VCaP (cell line): ENCODE data around the gene PSMC2.

Experiments used
- H3K27ac ChIP-seq: fragments of 450-650 bp; 2 replicates; pipeline ENCODE4 v1.5.1; 2017
- TF ChIP-seq, protein P1 (sequence below): fragments of 450-650 bp; conservative IDR thresholded peaks from 2 replicates; pipeline ENCODE4 v1.5.1; 2017; ENCODE audit warnings: mild to moderate bottlenecking, moderate library complexity

PSMC2 gene

DNA sequence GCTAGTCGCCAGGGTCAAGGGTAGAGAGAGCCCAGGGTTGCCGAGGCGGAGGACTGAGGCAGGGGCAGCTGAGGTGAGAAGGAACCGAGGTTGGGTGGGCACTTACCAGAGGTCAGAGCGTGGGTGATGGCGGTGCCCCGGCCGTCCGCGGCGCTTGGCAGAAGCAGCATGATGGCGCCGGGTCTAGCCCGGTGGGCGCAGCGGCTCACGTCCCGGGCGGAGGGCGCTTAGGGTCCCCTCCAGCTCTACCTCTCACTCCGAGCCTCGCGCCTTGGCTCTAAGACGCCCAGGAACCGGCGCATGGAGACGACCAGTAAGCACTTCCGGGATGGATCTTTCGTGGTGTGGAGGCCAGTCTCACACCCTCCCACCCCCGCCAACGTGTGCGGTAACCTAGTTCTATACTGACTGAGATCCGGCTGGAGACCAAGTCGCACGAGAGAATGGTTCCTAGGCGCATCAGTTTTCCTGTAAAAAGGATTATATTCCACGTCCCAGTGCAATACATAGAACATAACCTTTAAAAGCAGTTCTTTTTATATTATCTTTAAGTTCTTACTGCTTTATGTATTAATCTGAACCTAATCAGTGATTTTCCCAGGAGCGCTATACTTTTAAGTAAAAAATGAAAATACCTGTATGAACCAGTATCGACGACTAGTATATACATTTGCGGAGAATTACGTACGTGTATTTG is 2.8 kb upstream of the PSMC2 start, which contains the start of gene DNAJC2:
DNAJC2 (minus strand) TSS at position 315 of the 697 bp plus-strand sequence; CDS start at position 170, 145 bp downstream.
- TF ChIP-seq, protein P1, sequence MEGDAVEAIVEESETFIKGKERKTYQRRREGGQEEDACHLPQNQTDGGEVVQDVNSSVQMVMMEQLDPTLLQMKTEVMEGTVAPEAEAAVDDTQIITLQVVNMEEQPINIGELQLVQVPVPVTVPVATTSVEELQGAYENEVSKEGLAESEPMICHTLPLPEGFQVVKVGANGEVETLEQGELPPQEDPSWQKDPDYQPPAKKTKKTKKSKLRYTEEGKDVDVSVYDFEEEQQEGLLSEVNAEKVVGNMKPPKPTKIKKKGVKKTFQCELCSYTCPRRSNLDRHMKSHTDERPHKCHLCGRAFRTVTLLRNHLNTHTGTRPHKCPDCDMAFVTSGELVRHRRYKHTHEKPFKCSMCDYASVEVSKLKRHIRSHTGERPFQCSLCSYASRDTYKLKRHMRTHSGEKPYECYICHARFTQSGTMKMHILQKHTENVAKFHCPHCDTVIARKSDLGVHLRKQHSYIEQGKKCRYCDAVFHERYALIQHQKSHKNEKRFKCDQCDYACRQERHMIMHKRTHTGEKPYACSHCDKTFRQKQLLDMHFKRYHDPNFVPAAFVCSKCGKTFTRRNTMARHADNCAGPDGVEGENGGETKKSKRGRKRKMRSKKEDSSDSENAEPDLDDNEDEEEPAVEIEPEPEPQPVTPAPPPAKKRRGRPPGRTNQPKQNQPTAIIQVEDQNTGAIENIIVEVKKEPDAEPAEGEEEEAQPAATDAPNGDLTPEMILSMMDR = no peak
- H3K27ac ChIP-seq = peak within 1 kb of the TSS; percentile 93

DNA sequence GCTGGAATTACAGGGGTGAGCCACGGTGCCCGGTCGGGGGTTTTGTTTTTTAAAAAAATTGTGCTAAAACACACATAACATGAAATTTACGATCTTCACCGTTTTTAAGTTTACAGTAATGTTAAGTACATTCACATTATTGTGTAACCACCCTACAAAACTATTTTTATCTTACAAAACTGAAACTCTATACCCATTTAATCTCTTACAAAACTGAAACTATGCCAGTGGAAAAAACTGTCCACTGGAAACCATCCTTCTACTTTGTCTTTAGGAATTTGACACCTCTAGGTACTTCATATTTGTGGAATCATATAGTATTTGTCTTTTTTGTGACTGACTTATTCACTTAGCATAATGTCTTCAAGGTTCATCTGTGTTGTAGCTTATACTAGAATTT is 1.0 kb upstream of the PSMC2 start:
- TF ChIP-seq, protein P1 = no peak
- H3K27ac ChIP-seq = peak overlapping the region; percentile 93

DNA sequence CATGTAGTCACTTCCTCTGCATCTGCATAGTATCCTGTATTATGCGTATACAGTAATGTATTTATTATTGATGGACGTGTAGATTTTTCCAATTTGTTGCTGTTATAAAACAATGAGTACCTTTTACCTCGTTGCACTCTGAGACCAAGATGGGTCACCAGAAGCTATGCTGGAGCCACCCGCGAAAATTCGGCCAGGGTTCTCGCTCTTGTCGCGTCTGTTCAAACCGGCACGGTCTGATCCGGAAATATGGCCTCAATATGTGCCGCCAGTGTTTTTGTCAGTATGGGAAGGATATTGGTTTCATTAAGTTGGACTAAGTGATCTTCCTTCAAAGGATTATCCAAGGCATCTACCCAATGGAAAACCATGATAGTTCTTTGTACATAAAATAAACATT is 1.0 kb downstream of the PSMC2 start:
- peak overlapping the region; percentile 93 for H3K27ac ChIP-seq

DNA sequence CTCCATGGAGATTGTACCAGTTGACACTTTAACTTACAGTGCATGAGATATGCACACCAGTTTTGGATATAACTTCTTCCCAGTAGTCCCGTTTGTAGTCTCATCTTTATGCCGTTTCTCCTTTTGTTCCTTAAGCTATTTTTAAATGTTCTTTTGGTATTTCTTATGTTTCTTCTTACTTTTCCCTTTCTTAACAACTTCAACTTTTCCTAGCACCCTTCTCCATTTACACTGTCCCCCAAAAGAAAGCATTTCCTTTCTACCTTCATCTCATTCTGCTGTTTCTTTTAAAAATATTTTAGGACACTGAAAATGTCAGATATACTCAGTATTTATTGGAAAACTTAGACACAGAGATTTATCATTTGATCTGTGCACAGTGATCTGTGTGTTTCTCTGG is 1.5 kb downstream of the PSMC2 start:
- TF ChIP-seq, protein P1 = no peak
- H3K27ac ChIP-seq = peak overlapping the region; percentile 93

More for the DNA sequence above, 1.0 kb downstream of the PSMC2 start:
- TF ChIP-seq, protein P1 = no peak

DNA sequence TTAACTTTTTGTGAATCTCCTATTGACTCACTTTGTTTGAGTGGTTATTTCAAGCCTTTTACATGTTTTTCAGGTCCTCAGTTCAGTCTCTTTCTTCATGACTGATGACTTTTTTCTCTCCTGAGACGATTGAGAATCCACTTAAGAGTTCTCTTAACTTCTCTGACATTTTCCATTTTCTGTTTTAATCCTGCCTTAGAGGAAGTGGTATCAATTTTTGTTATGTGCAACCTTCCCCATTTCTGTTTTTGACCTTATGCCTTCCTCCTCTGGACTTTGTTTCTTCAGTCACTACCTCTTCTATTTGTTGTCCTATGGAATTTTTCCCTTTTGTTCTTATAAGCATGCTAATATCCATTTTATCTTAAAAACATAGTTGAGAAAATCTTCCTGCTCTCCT is 2.4 kb downstream of the PSMC2 start:
- TF ChIP-seq, protein P1 = no peak
- peak overlapping the region; percentile 93; the same call in 1 of the 2 replicates for H3K27ac ChIP-seq

DNA sequence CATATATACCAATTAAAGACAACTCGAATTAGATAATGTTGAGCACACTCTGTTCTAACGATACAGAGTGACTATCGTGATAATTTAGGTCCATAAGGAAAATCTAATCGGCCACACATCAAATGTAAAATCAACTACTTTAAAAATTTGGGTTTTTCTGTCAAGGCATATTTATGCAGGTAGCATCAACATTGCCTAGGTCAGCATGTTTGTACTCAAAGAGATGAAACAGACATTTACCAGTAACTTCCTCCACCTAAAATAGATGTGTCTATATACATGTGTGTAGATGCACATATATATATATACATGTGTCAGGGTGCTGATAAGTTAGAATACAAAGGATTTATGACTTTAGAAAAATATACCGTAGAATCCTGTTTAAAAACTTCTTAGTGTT is 22.0 kb downstream of the PSMC2 start:
- TF ChIP-seq, protein P1 = no peak
- H3K27ac ChIP-seq = no peak overlapping the region

DNA sequence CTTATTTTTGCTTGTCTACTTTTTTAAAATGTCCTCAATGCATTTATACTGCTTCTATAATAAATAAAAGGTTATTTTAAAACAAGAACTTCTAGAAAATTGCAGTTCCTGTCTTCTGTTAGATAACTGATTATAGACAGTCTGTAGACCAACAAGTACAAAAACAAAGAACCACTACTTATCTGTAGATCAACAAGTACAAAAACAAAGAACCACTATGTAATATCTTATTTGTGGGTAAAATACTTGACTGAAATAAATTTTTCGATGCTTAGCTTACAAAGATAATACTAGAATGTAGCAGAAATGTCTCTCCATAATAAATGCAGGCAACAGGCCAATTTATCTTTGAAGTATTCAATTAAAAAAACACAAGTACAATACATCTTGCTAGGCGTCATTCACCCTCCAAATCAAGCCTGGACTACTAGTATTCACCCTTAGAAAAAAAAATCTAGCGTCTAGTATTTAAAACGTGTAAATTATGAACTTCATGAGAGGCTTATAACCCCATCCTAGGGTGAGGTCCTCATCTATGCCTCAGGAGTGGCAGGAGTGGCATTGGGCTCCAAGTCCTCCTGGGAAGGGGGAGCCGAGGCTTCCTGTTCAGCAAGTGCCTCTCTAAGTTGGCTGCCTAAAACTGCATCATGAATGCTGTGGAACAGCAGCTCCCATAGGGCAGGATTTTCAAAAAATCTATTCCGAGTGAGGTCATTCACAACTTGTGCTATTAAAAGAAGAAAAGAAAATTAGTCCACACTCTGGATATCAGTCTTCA is 26.6 kb downstream of the PSMC2 start:
- TF ChIP-seq, protein P1 = no peak
- H3K27ac ChIP-seq = peak overlapping the region; percentile 72
